HL-60 (cell line): ENCODE data around the gene PTPRG.

Source experiments
- DNase-seq, 2 experiments: peaks; one replicate each; pipeline ENCODE4 v3.0.0-alpha.2; 2010 to 2020; ENCODE audit warnings: low read depth in 1 of 2, low spot score in 1 of 2
- H3K27ac ChIP-seq: fragments of 250-450 bp; sonication (Bioruptor Pico); replicated peaks from 2 replicates; pipeline ENCODE4 v1.5.1; 2020; ENCODE audit warnings: mild to moderate bottlenecking, moderate library complexity
- H3K27me3 ChIP-seq: fragments of 250-450 bp; sonication (Bioruptor Pico); 2 replicates; pipeline ENCODE4 v1.5.1; 2021; ENCODE audit warnings: mild to moderate bottlenecking, moderate library complexity; ENCODE audit not compliant: insufficient read depth, poor library complexity, severe bottlenecking
- H3K4me3 ChIP-seq: replicated peaks from 2 replicates; pipeline ENCODE4 v1.5.1; 2011; ENCODE audit warnings: mild to moderate bottlenecking, control low read depth, low read length; ENCODE audit not compliant: insufficient read depth
- CTCF ChIP-seq: IDR thresholded peaks from one replicate; pipeline ENCODE4 v1.5.1; 2011; ENCODE audit warnings: low read length, control low read depth, inconsistent platforms; ENCODE audit not compliant: insufficient read depth
- GABPA ChIP-seq: IDR thresholded peaks from 2 replicates; pipeline ENCODE4 v1.6.1; 2012; ENCODE audit warnings: low read depth
- POLR2AphosphoS5 ChIP-seq: IDR thresholded peaks from 2 replicates; pipeline ENCODE4 v1.6.1; 2012; ENCODE audit warnings: low read depth
- REST ChIP-seq: IDR thresholded peaks from 2 replicates; pipeline ENCODE4 v1.6.1; 2012; ENCODE audit warnings: low read depth; ENCODE audit not compliant: insufficient replicate concordance
- SPI1 ChIP-seq: IDR thresholded peaks from 2 replicates; pipeline ENCODE4 v1.6.1; 2012; ENCODE audit warnings: low read depth, mild to moderate bottlenecking, borderline replicate concordance

PTPRG gene

DNA sequence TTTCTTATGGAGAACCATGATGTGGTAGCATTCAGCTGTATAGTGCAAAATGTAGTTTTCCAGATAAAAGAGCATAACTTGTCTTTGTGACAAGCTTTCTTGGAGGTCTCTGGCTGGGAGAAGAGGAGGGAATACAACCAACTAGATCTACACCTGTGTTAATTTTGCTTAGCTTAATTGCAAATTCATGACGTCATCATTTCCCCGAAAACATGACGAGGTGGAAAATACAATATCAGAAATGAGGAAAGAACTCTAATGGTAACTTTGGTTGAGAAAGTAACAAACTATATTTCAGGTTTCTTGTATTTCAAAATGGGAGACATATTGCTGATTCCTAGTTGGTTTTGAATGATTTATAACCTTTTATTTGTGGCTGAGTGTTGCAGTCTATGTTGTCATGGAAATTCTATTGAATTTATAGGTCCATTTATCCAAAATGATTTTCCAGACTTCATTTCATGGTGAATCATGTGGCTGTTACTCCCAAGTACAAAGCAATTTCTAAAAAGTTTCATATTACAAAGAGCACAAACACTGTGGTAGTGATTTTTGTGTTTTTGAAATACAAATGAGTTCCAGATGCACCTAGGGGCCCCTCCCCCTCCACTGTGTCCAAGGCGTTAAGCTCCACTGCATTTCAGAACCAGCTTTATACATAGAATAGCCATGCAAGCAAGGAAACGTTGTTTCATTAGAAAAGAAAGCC is 504.8 kb downstream of the PTPRG start:
- H3K27ac ChIP-seq: no peak overlapping the region
- DNase-seq: no peak
- no peaks in the 10 kb centered on the region for H3K27me3 ChIP-seq
- no peak overlapping the region for H3K4me3 ChIP-seq
- TF ChIP-seq GABPA (no peak), CTCF (no peak), POLR2AphosphoS5 (no peak), REST (no peak), SPI1 (no peak)

DNA sequence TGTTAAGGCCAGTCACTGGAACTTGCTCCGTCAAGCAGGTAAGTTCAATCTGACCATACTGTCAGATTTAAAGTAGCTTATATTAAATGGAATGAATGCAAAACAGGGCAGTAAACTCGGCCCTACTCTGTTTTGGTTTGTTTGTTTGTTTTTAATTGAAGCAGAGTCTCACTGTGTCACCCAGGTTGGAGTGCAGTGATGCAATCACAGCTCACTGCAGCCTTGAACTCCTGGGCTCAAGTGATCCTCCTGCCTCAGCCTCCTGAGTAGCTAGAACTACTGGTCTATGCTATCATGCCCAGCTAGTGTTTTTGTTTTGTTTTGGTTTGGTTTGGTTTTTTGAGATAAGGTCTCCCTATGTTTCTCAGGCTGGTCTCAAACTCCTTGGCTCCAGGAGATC is 507.0 kb downstream of the PTPRG start:
- DNase-seq: no peak
- no peak for TF ChIP-seq POLR2AphosphoS5
- TF ChIP-seq CTCF: no peak
- TF ChIP-seq SPI1: no peak
- TF ChIP-seq GABPA: no peak
- no peak for TF ChIP-seq REST
- H3K27ac ChIP-seq: no peak overlapping the region
- no peaks in the 10 kb centered on the region for H3K27me3 ChIP-seq
- no peak overlapping the region for H3K4me3 ChIP-seq

GRCh38 chr3:62070891-62071290 is 509.5 kb downstream of the PTPRG start:
- H3K27ac ChIP-seq: no peak overlapping the region
- TF ChIP-seq POLR2AphosphoS5 (no peak), GABPA (no peak), SPI1 (no peak), REST (no peak), CTCF (no peak)
- DNase-seq: no peak

More at GRCh38 chr3:62070891-62071290, 509.5 kb downstream of the PTPRG start:
- Histone ChIP-seq H3K4me3 (no peak overlapping the region), H3K27me3 (no peaks in the 10 kb centered on the region)
